Measurements from ENCODE around the gene ZBTB7C. TPM values are rescaled to one million over a fixed set of nuclear protein-coding genes. Genes with fewer than 3 reads are reported as not detected.

The ZBTB7C gene
- total RNA-seq, 1 experiment from 2014 or later = 0.32 TPM

- Histone ChIP-seq H3K27ac (ENCODE audit: low read depth, low read length, poor library complexity, severe bottlenecking) (no peak overlapping the region), H3K36me3 (ENCODE audit: insufficient read depth, low read length, poor library complexity, severe bottlenecking) (no peaks in the 10 kb centered on the region), H3K27me3 (replicated peaks; ENCODE audit: insufficient read depth, low read depth, low read length, poor library complexity) (no peaks in the 10 kb centered on the region), H3K9me3 (ENCODE audit: low read depth, low read length, poor library complexity, severe bottlenecking) (no peaks in the 10 kb centered on the region), H3K4me1 (ENCODE audit: insufficient read depth, low read length, poor library complexity, severe bottlenecking) (no peaks in the 10 kb centered on the region), H3K4me3 (ENCODE audit: low read depth, low read length, poor library complexity, severe bottlenecking) (no peak overlapping the region)
- CTCF ChIA-PET = no interaction called here
- TF ChIP-seq EZH2 (IDR thresholded peaks at IDR 0.05; ENCODE audit: borderline replicate concordance, low read depth, low read length, poor library complexity, severe bottlenecking) = no peak
- TF ChIP-seq, protein P1, sequence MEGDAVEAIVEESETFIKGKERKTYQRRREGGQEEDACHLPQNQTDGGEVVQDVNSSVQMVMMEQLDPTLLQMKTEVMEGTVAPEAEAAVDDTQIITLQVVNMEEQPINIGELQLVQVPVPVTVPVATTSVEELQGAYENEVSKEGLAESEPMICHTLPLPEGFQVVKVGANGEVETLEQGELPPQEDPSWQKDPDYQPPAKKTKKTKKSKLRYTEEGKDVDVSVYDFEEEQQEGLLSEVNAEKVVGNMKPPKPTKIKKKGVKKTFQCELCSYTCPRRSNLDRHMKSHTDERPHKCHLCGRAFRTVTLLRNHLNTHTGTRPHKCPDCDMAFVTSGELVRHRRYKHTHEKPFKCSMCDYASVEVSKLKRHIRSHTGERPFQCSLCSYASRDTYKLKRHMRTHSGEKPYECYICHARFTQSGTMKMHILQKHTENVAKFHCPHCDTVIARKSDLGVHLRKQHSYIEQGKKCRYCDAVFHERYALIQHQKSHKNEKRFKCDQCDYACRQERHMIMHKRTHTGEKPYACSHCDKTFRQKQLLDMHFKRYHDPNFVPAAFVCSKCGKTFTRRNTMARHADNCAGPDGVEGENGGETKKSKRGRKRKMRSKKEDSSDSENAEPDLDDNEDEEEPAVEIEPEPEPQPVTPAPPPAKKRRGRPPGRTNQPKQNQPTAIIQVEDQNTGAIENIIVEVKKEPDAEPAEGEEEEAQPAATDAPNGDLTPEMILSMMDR (conservative IDR thresholded peaks at IDR 0.05; ENCODE audit: low read depth, low read length) = no peak
- POLR2A ChIA-PET (ENCODE audit: low non-redundant PET) = no interaction called here
- DNase-seq (ENCODE audit: low spot score) = no peak
- intact Hi-C loops (cut with micrococcal nuclease; ENCODE audit: unreplicated experiment) = no loop called here
- BruUV-seq (replicated peaks) = no TSS peak
Observed at GRCh38 chr18:48011926-48012465, 397.2 kb downstream of the ZBTB7C start.

GRCh38 chr18:48010264-48010663 lies 398.9 kb downstream of the ZBTB7C start:
- no peaks in the 10 kb centered on the region for H3K4me1 ChIP-seq (ENCODE audit: insufficient read depth, low read length, poor library complexity, severe bottlenecking)
- no peak for DNase-seq (ENCODE audit: low spot score)
- H3K27ac ChIP-seq (ENCODE audit: low read depth, low read length, poor library complexity, severe bottlenecking) = no peak overlapping the region
- ChIA-PET CTCF (no interaction called here), POLR2A (ENCODE audit: low non-redundant PET) (no interaction called here)
- H3K36me3 ChIP-seq (ENCODE audit: insufficient read depth, low read length, poor library complexity, severe bottlenecking) = no peaks in the 10 kb centered on the region
- BruUV-seq (replicated peaks) = no TSS peak
- no peaks in the 10 kb centered on the region for H3K9me3 ChIP-seq (ENCODE audit: low read depth, low read length, poor library complexity, severe bottlenecking)
- H3K27me3 ChIP-seq (replicated peaks; ENCODE audit: insufficient read depth, low read depth, low read length, poor library complexity) = no peaks in the 10 kb centered on the region
- no peak overlapping the region for H3K4me3 ChIP-seq (ENCODE audit: low read depth, low read length, poor library complexity, severe bottlenecking)
- TF ChIP-seq, protein P1 (conservative IDR thresholded peaks at IDR 0.05; ENCODE audit: low read depth, low read length) = no peak
- no peak for TF ChIP-seq EZH2 (IDR thresholded peaks at IDR 0.05; ENCODE audit: borderline replicate concordance, low read depth, low read length, poor library complexity, severe bottlenecking)
- intact Hi-C loops (cut with micrococcal nuclease; ENCODE audit: unreplicated experiment) = no loop called here

DNA sequence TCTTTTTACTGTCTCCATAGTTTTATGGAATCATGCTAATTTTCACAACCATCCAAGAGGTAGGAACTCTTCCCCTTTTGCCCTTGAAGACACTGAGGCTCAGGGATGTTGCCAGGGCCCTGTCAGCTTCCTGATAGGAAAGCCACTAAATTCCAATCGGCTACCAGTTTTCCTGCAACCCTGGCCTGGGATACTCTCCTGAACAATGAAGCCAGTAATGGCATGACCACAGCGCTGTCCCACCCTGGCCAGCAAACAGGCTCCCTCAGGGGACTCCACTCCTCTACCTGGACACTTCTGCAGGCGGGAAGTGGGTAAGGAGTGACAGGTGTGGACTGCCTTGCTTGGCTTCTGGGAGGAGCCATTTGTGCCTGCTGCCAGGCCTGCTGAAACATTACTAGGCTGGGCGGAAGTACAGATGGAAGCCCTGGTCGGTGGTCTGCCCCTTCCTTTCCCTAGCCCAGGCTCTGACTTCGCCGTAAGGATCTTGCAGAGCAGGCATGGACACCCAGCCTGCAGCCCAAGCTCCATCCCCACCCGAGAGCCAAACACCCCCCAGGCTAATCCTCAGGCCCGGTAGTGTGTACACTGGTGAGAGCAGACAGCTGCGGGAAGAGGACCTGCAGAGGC lies 400.0 kb downstream of the ZBTB7C start:
- Histone ChIP-seq H3K27me3 (replicated peaks; ENCODE audit: insufficient read depth, low read depth, low read length, poor library complexity) (no peaks in the 10 kb centered on the region), H3K27ac (ENCODE audit: low read depth, low read length, poor library complexity, severe bottlenecking) (no peak overlapping the region), H3K9me3 (ENCODE audit: low read depth, low read length, poor library complexity, severe bottlenecking) (no peaks in the 10 kb centered on the region), H3K4me3 (ENCODE audit: low read depth, low read length, poor library complexity, severe bottlenecking) (no peak overlapping the region), H3K4me1 (ENCODE audit: insufficient read depth, low read length, poor library complexity, severe bottlenecking) (no peaks in the 10 kb centered on the region), H3K36me3 (ENCODE audit: insufficient read depth, low read length, poor library complexity, severe bottlenecking) (no peaks in the 10 kb centered on the region)
- ChIA-PET POLR2A (ENCODE audit: low non-redundant PET) (no interaction called here), CTCF (no interaction called here)
- intact Hi-C loops (cut with micrococcal nuclease; ENCODE audit: unreplicated experiment) = no loop called here
- TF ChIP-seq EZH2 (IDR thresholded peaks at IDR 0.05; ENCODE audit: borderline replicate concordance, low read depth, low read length, poor library complexity, severe bottlenecking) = no peak
- TF ChIP-seq, protein P1 (conservative IDR thresholded peaks at IDR 0.05; ENCODE audit: low read depth, low read length) = no peak
- no peak for DNase-seq (ENCODE audit: low spot score)
- BruUV-seq (replicated peaks) = no TSS peak
